ENCODE measurements around the gene SRGAP3.

SRGAP3 gene

GRCh38 chr3:9030034-9030433 is 219.4 kb downstream of the SRGAP3 start:
- H3K27me3 ChIP-seq (ENCODE audit: control insufficient read depth, insufficient read depth, low read length) = peaks cover 32% of the 10 kb centered on the region
- H3K4me1 ChIP-seq (ENCODE audit: control insufficient read depth, insufficient read depth, low read length) = no peaks in the 10 kb centered on the region
- no peak overlapping the region for H3K4me2 ChIP-seq (ENCODE audit: low read length)
- no peak overlapping the region for H3K4me3 ChIP-seq (ENCODE audit: low read length)
- H3K36me3 ChIP-seq (ENCODE audit: insufficient read depth, low read length) = no peaks in the 10 kb centered on the region
- no peaks in the 10 kb centered on the region for H3K9me3 ChIP-seq (replicated peaks; ENCODE audit: low read length)
- H3K9ac ChIP-seq (ENCODE audit: low read depth, low read length) = no peak overlapping the region

GRCh38 chr3:9028134-9028533 is 221.3 kb downstream of the SRGAP3 start:
- Histone ChIP-seq H3K36me3 (ENCODE audit: insufficient read depth, low read length) (no peaks in the 10 kb centered on the region), H3K27me3 (ENCODE audit: control insufficient read depth, insufficient read depth, low read length) (peaks cover 40% of the 10 kb centered on the region), H3K4me3 (ENCODE audit: low read length) (no peak overlapping the region), H3K9ac (ENCODE audit: low read depth, low read length) (no peak overlapping the region), H3K4me2 (ENCODE audit: low read length) (no peak overlapping the region), H3K9me3 (replicated peaks; ENCODE audit: low read length) (no peaks in the 10 kb centered on the region), H3K4me1 (ENCODE audit: control insufficient read depth, insufficient read depth, low read length) (no peaks in the 10 kb centered on the region)

DNA sequence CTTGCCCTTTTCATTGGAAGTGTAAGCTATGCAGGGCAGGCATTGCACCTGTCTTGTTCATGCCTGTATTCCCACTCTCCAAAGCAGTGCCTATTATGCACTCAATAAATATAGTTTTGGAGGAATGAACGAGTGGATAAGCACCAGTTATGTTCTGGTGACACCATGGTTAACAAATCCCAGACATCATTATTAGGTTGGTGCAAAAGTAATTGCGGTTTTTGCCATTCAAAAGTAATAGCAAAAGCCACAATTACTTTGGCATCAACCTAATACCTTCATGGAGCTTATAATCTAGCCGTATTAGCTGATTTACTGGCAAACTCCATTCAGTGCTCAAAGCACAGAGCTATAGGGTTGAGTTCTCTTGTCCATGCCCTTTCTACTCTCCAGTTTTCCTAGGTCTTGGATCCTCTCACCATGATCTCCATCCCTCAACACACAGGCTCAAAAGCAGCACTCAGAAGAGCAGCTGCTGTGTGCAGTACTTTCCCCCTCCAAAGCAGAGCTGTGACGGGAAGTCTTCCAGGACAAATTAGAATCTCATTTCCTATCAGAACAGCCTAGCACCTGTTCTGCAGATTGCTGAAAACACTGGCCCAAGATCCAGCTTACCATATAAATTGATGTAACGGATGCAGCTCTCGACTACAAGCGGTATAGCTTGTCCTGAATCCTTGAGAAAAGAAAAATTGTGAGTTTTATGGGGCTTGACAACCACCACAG is 223.0 kb downstream of the SRGAP3 start:
- Histone ChIP-seq H3K9ac (ENCODE audit: low read depth, low read length) (no peak overlapping the region), H3K4me3 (ENCODE audit: low read length) (no peak overlapping the region), H3K4me1 (ENCODE audit: control insufficient read depth, insufficient read depth, low read length) (no peaks in the 10 kb centered on the region), H3K36me3 (ENCODE audit: insufficient read depth, low read length) (no peaks in the 10 kb centered on the region), H3K4me2 (ENCODE audit: low read length) (no peak overlapping the region), H3K9me3 (replicated peaks; ENCODE audit: low read length) (no peaks in the 10 kb centered on the region), H3K27me3 (ENCODE audit: control insufficient read depth, insufficient read depth, low read length) (peaks cover 30% of the 10 kb centered on the region)

- Histone ChIP-seq H3K9ac (ENCODE audit: low read depth, low read length) (no peak overlapping the region), H3K4me1 (ENCODE audit: control insufficient read depth, insufficient read depth, low read length) (no peaks in the 10 kb centered on the region), H3K36me3 (ENCODE audit: insufficient read depth, low read length) (no peaks in the 10 kb centered on the region), H3K4me2 (ENCODE audit: low read length) (no peak overlapping the region), H3K4me3 (ENCODE audit: low read length) (no peak overlapping the region), H3K9me3 (replicated peaks; ENCODE audit: low read length) (no peaks in the 10 kb centered on the region), H3K27me3 (ENCODE audit: control insufficient read depth, insufficient read depth, low read length) (peaks cover 32% of the 10 kb centered on the region)
Measured at GRCh38 chr3:9024341-9024740, 225.1 kb downstream of the SRGAP3 start.

- Histone ChIP-seq H3K27me3 (ENCODE audit: control insufficient read depth, insufficient read depth, low read length) (peaks cover 32% of the 10 kb centered on the region), H3K9me3 (replicated peaks; ENCODE audit: low read length) (no peaks in the 10 kb centered on the region), H3K9ac (ENCODE audit: low read depth, low read length) (no peak overlapping the region), H3K4me1 (ENCODE audit: control insufficient read depth, insufficient read depth, low read length) (no peaks in the 10 kb centered on the region), H3K4me2 (ENCODE audit: low read length) (no peak overlapping the region), H3K4me3 (ENCODE audit: low read length) (no peak overlapping the region), H3K36me3 (ENCODE audit: insufficient read depth, low read length) (no peaks in the 10 kb centered on the region)
Measured at GRCh38 chr3:9023226-9023590, 226.2 kb downstream of the SRGAP3 start.

DNA sequence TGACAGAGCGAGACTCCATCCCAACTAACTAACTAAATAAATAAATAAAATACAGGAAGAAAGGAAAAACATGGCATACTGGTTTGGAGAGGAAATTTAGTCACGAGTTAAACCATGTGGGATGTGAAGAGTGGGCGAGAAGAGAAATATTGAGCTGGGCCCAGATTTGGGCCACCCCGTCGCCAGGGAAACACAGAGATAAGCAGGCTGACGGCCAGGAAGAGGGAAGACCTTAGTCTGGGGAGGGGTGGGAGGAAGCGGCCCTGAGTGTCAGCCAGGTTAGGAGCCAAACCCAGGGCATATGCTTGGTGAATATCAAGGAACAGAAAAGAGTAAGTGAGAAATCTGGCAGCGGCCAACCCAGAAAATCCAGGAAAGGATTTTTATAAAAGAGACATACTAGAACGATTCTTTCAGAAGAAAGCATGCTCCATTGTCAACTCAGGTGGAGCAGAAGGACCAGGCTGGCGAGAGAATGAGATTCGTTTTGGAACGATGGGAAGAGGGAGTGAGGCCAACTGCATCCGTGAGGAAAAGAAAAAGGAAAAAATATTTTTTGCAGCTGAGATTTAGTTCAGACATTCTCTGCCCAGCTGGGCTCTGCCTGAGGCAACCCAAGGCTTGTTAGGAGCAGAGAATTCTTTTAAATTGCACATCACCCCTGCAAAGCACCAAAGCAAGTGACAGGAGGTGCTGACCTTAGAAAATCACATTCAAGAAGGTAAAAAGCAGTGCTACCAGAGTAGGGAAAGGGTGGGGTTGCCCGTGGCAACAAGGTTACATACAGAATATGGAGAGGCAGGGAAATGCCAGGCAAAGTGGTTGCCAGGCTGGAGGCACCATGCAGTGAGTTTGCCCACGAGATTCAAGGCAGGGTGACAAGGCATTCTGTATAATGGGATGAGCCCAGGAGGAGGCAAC is 226.9 kb downstream of the SRGAP3 start:
- H3K9ac ChIP-seq (ENCODE audit: low read depth, low read length) = no peak overlapping the region
- H3K4me3 ChIP-seq (ENCODE audit: low read length) = no peak overlapping the region
- H3K36me3 ChIP-seq (ENCODE audit: insufficient read depth, low read length) = no peaks in the 10 kb centered on the region
- H3K4me1 ChIP-seq (ENCODE audit: control insufficient read depth, insufficient read depth, low read length) = no peaks in the 10 kb centered on the region
- no peaks in the 10 kb centered on the region for H3K9me3 ChIP-seq (replicated peaks; ENCODE audit: low read length)
- no peak overlapping the region for H3K4me2 ChIP-seq (ENCODE audit: low read length)
- peaks cover 32% of the 10 kb centered on the region for H3K27me3 ChIP-seq (ENCODE audit: control insufficient read depth, insufficient read depth, low read length)

GRCh38 chr3:9021271-9022009 is 228.0 kb downstream of the SRGAP3 start:
- no peak overlapping the region for H3K4me3 ChIP-seq (ENCODE audit: low read length)
- H3K4me2 ChIP-seq (ENCODE audit: low read length) = no peak overlapping the region
- no peaks in the 10 kb centered on the region for H3K4me1 ChIP-seq (ENCODE audit: control insufficient read depth, insufficient read depth, low read length)
- no peaks in the 10 kb centered on the region for H3K36me3 ChIP-seq (ENCODE audit: insufficient read depth, low read length)
- no peaks in the 10 kb centered on the region for H3K9me3 ChIP-seq (replicated peaks; ENCODE audit: low read length)
- H3K9ac ChIP-seq (ENCODE audit: low read depth, low read length) = no peak overlapping the region
- H3K27me3 ChIP-seq (ENCODE audit: control insufficient read depth, insufficient read depth, low read length) = peaks cover 29% of the 10 kb centered on the region

GRCh38 chr3:9020426-9020825 is 229.0 kb downstream of the SRGAP3 start:
- Histone ChIP-seq H3K4me1 (ENCODE audit: control insufficient read depth, insufficient read depth, low read length) (no peaks in the 10 kb centered on the region), H3K27me3 (ENCODE audit: control insufficient read depth, insufficient read depth, low read length) (peaks cover 26% of the 10 kb centered on the region), H3K9me3 (replicated peaks; ENCODE audit: low read length) (no peaks in the 10 kb centered on the region)

DNA sequence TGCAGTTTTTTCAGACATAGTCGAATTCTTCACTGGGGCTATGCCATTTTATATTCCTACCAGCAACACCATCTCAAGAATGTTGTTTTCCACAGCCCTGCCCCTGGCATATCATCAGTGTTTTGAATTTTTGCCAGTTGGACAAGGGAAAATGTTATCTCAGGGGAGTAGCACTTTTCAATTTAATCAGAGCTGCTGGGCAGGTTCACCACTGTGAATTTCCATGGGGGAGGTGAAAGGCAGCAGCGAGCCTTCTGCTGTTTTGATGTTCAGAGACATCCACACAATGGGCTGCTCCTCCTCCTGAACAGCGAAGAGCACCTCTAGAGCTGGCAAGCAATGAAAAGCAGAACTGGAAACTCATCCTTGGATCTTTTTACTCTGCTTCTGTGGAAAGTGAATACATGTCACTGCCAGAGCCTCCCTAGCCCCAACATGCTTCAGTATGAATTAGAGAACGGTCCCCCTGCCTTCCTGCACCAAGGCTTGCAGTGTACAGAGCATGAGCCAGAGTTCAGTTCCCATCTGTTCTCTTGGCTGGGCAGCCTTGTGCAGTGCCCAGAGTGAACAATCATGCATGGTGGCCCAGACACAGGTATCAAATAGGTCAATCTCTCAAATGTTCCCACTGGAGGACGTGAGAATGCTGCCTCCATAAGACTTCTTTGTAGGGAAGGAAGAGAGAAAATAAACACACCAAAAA is 230.0 kb downstream of the SRGAP3 start:
- H3K4me2 ChIP-seq (ENCODE audit: low read length) = no peak overlapping the region
- peaks cover 27% of the 10 kb centered on the region for H3K27me3 ChIP-seq (ENCODE audit: control insufficient read depth, insufficient read depth, low read length)
- no peak overlapping the region for H3K9ac ChIP-seq (ENCODE audit: low read depth, low read length)
- H3K9me3 ChIP-seq (replicated peaks; ENCODE audit: low read length) = no peaks in the 10 kb centered on the region
- H3K4me3 ChIP-seq (ENCODE audit: low read length) = no peak overlapping the region
- no peaks in the 10 kb centered on the region for H3K36me3 ChIP-seq (ENCODE audit: insufficient read depth, low read length)
- no peaks in the 10 kb centered on the region for H3K4me1 ChIP-seq (ENCODE audit: control insufficient read depth, insufficient read depth, low read length)

More at GRCh38 chr3:9020426-9020825, 229.0 kb downstream of the SRGAP3 start:
- Histone ChIP-seq H3K4me2 (ENCODE audit: low read length) (no peak overlapping the region), H3K9ac (ENCODE audit: low read depth, low read length) (no peak overlapping the region), H3K4me3 (ENCODE audit: low read length) (no peak overlapping the region), H3K36me3 (ENCODE audit: insufficient read depth, low read length) (no peaks in the 10 kb centered on the region)

DNA sequence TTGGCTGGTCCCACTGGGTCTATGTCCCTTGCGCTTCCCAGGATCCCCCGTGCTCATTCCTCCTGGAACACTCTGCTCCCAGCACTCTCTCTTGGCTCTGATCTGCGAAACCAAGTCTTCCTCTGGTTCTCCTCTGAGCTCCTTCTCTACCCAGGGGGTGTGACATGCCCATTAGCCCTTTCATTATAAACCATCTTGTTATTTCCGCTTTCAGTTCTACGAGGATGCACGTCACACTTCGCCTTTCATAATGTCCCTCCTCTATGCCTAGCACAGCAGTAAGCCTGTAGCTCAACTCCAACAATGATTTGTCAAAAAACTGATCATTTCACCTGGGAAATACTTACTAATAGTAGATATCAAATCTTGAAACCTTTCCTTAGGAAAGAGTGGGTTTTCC is 234.2 kb downstream of the SRGAP3 start:
- no peak overlapping the region for H3K4me2 ChIP-seq (ENCODE audit: low read length)
- H3K9me3 ChIP-seq (replicated peaks; ENCODE audit: low read length) = no peaks in the 10 kb centered on the region
- no peaks in the 10 kb centered on the region for H3K36me3 ChIP-seq (ENCODE audit: insufficient read depth, low read length)
- no peak overlapping the region for H3K4me3 ChIP-seq (ENCODE audit: low read length)
- H3K4me1 ChIP-seq (ENCODE audit: control insufficient read depth, insufficient read depth, low read length) = no peaks in the 10 kb centered on the region
- peaks cover 21% of the 10 kb centered on the region for H3K27me3 ChIP-seq (ENCODE audit: control insufficient read depth, insufficient read depth, low read length)
- H3K9ac ChIP-seq (ENCODE audit: low read depth, low read length) = no peak overlapping the region

All from skeletal muscle satellite cell (primary cell).